ENCODE measurements around the gene ZNF638.

Gene ZNF638

GRCh38 chr2:71455741-71456569 is 124.4 kb downstream of the ZNF638 start:
- H3K27ac ChIP-seq (ENCODE audit: low read depth, low read length, severe bottlenecking) = peak overlapping the region; percentile 71

GRCh38 chr2:71456617-71457016 is 125.0 kb downstream of the ZNF638 start:
- WGBS, 2 experiments (ENCODE audit: insufficient coverage in 2 of 2) = 71 to 83% methylated on average over 1 of the region's 1 CpG
- Histone ChIP-seq H3K9me3 (ENCODE audit: control insufficient read depth, low read length) (no peaks in the 10 kb centered on the region), H3K27ac (ENCODE audit: low read depth, low read length, severe bottlenecking) (peak overlapping the region; percentile 71), H3K4me1 (ENCODE audit: control insufficient read depth, insufficient read depth, low read length, poor library complexity, severe bottlenecking) (peaks cover 56% of the 10 kb centered on the region), H3K4me3 (ENCODE audit: extremely low read depth, insufficient read depth, low read length, poor library complexity, severe bottlenecking) (no peak overlapping the region), H3K36me3 (ENCODE audit: control insufficient read depth, insufficient read depth, low read length) (no peaks in the 10 kb centered on the region)

More at GRCh38 chr2:71455741-71456569, 124.4 kb downstream of the ZNF638 start:
- WGBS, 2 experiments (ENCODE audit: insufficient coverage in 2 of 2) = 19 to 24% methylated on average over 4 to 6 of the region's 6 CpGs
- H3K9me3 ChIP-seq (ENCODE audit: control insufficient read depth, low read length) = no peaks in the 10 kb centered on the region
- H3K4me3 ChIP-seq (ENCODE audit: extremely low read depth, insufficient read depth, low read length, poor library complexity, severe bottlenecking) = no peak overlapping the region
- H3K4me1 ChIP-seq (ENCODE audit: control insufficient read depth, insufficient read depth, low read length, poor library complexity, severe bottlenecking) = peaks cover 56% of the 10 kb centered on the region
- no peaks in the 10 kb centered on the region for H3K36me3 ChIP-seq (ENCODE audit: control insufficient read depth, insufficient read depth, low read length)

GRCh38 chr2:71457123-71457915 is 125.7 kb downstream of the ZNF638 start:
- H3K4me1 ChIP-seq (ENCODE audit: control insufficient read depth, insufficient read depth, low read length, poor library complexity, severe bottlenecking) = peaks cover 56% of the 10 kb centered on the region
- H3K36me3 ChIP-seq (ENCODE audit: control insufficient read depth, insufficient read depth, low read length) = no peaks in the 10 kb centered on the region

GRCh38 chr2:71457923-71458322 is 126.3 kb downstream of the ZNF638 start:
- Histone ChIP-seq H3K4me3 (ENCODE audit: extremely low read depth, insufficient read depth, low read length, poor library complexity, severe bottlenecking) (no peak overlapping the region), H3K9me3 (ENCODE audit: control insufficient read depth, low read length) (peaks cover 2% of the 10 kb centered on the region), H3K36me3 (ENCODE audit: control insufficient read depth, insufficient read depth, low read length) (no peaks in the 10 kb centered on the region), H3K27ac (ENCODE audit: low read depth, low read length, severe bottlenecking) (no peak overlapping the region), H3K4me1 (ENCODE audit: control insufficient read depth, insufficient read depth, low read length, poor library complexity, severe bottlenecking) (peaks cover 53% of the 10 kb centered on the region)
- 93 to 95% methylated on average over 3 to 4 of the region's 4 CpGs for WGBS, 2 experiments (ENCODE audit: insufficient coverage in 2 of 2)

More at GRCh38 chr2:71457123-71457915, 125.7 kb downstream of the ZNF638 start:
- no peaks in the 10 kb centered on the region for H3K9me3 ChIP-seq (ENCODE audit: control insufficient read depth, low read length)
- no peak overlapping the region for H3K4me3 ChIP-seq (ENCODE audit: extremely low read depth, insufficient read depth, low read length, poor library complexity, severe bottlenecking)
- WGBS, 2 experiments (ENCODE audit: insufficient coverage in 2 of 2) = 89 to 95% methylated on average over 7 to 9 of the region's 9 CpGs
- no peak overlapping the region for H3K27ac ChIP-seq (ENCODE audit: low read depth, low read length, severe bottlenecking)

- 92 to 96% methylated on average over 5 to 6 of the region's 7 CpGs for WGBS, 2 experiments (ENCODE audit: insufficient coverage in 2 of 2)
- H3K36me3 ChIP-seq (ENCODE audit: control insufficient read depth, insufficient read depth, low read length) = no peaks in the 10 kb centered on the region
- H3K4me3 ChIP-seq (ENCODE audit: extremely low read depth, insufficient read depth, low read length, poor library complexity, severe bottlenecking) = no peak overlapping the region
- peaks cover 50% of the 10 kb centered on the region for H3K4me1 ChIP-seq (ENCODE audit: control insufficient read depth, insufficient read depth, low read length, poor library complexity, severe bottlenecking)
- peaks cover 4% of the 10 kb centered on the region for H3K9me3 ChIP-seq (ENCODE audit: control insufficient read depth, low read length)
- H3K27ac ChIP-seq (ENCODE audit: low read depth, low read length, severe bottlenecking) = peak overlapping the region; percentile 13
Measured at GRCh38 chr2:71458413-71459083, 127.0 kb downstream of the ZNF638 start.

- no peak overlapping the region for H3K27ac ChIP-seq (ENCODE audit: low read depth, low read length, severe bottlenecking)
- no peaks in the 10 kb centered on the region for H3K36me3 ChIP-seq (ENCODE audit: control insufficient read depth, insufficient read depth, low read length)
- H3K9me3 ChIP-seq (ENCODE audit: control insufficient read depth, low read length) = peaks cover 4% of the 10 kb centered on the region
- WGBS, 2 experiments (ENCODE audit: insufficient coverage in 2 of 2) = 100% methylated on average over 1 to 2 of the region's 2 CpGs
- peaks cover 46% of the 10 kb centered on the region for H3K4me1 ChIP-seq (ENCODE audit: control insufficient read depth, insufficient read depth, low read length, poor library complexity, severe bottlenecking)
- H3K4me3 ChIP-seq (ENCODE audit: extremely low read depth, insufficient read depth, low read length, poor library complexity, severe bottlenecking) = no peak overlapping the region
Measured at GRCh38 chr2:71459084-71459431, 127.5 kb downstream of the ZNF638 start.

GRCh38 chr2:71460056-71460455 is 128.5 kb downstream of the ZNF638 start:
- Histone ChIP-seq H3K4me1 (ENCODE audit: control insufficient read depth, insufficient read depth, low read length, poor library complexity, severe bottlenecking) (peaks cover 37% of the 10 kb centered on the region), H3K27ac (ENCODE audit: low read depth, low read length, severe bottlenecking) (no peak overlapping the region), H3K9me3 (ENCODE audit: control insufficient read depth, low read length) (peaks cover 4% of the 10 kb centered on the region), H3K36me3 (ENCODE audit: control insufficient read depth, insufficient read depth, low read length) (no peaks in the 10 kb centered on the region), H3K4me3 (ENCODE audit: extremely low read depth, insufficient read depth, low read length, poor library complexity, severe bottlenecking) (no peak overlapping the region)
- WGBS, 2 experiments (ENCODE audit: insufficient coverage in 2 of 2) = 90 to 98% methylated on average over 3 to 6 of the region's 6 CpGs

GRCh38 chr2:71460595-71461303 is 129.2 kb downstream of the ZNF638 start:
- peaks cover 4% of the 10 kb centered on the region for H3K9me3 ChIP-seq (ENCODE audit: control insufficient read depth, low read length)
- WGBS, 2 experiments (ENCODE audit: insufficient coverage in 2 of 2) = 44 to 47% methylated on average over 7 to 9 of the region's 9 CpGs
- no peak overlapping the region for H3K27ac ChIP-seq (ENCODE audit: low read depth, low read length, severe bottlenecking)
- no peaks in the 10 kb centered on the region for H3K36me3 ChIP-seq (ENCODE audit: control insufficient read depth, insufficient read depth, low read length)
- H3K4me1 ChIP-seq (ENCODE audit: control insufficient read depth, insufficient read depth, low read length, poor library complexity, severe bottlenecking) = peaks cover 30% of the 10 kb centered on the region
- no peak overlapping the region for H3K4me3 ChIP-seq (ENCODE audit: extremely low read depth, insufficient read depth, low read length, poor library complexity, severe bottlenecking)

- H3K4me3 ChIP-seq (ENCODE audit: extremely low read depth, insufficient read depth, low read length, poor library complexity, severe bottlenecking) = no peak overlapping the region
- H3K9me3 ChIP-seq (ENCODE audit: control insufficient read depth, low read length) = peaks cover 4% of the 10 kb centered on the region
- H3K4me1 ChIP-seq (ENCODE audit: control insufficient read depth, insufficient read depth, low read length, poor library complexity, severe bottlenecking) = peaks cover 28% of the 10 kb centered on the region
- H3K36me3 ChIP-seq (ENCODE audit: control insufficient read depth, insufficient read depth, low read length) = no peaks in the 10 kb centered on the region
- 71 to 92% methylated on average over 5 of the region's 5 CpGs for WGBS, 2 experiments (ENCODE audit: insufficient coverage in 2 of 2)
- H3K27ac ChIP-seq (ENCODE audit: low read depth, low read length, severe bottlenecking) = no peak overlapping the region
Measured at GRCh38 chr2:71461304-71461671, 129.7 kb downstream of the ZNF638 start.

GRCh38 chr2:71462056-71462605 is 130.5 kb downstream of the ZNF638 start:
- WGBS, 2 experiments (ENCODE audit: insufficient coverage in 2 of 2) = 86 to 95% methylated on average over 7 to 8 of the region's 8 CpGs
- Histone ChIP-seq H3K4me3 (ENCODE audit: extremely low read depth, insufficient read depth, low read length, poor library complexity, severe bottlenecking) (no peak overlapping the region), H3K4me1 (ENCODE audit: control insufficient read depth, insufficient read depth, low read length, poor library complexity, severe bottlenecking) (peaks cover 19% of the 10 kb centered on the region)

More at GRCh38 chr2:71462056-71462605, 130.5 kb downstream of the ZNF638 start:
- H3K27ac ChIP-seq (ENCODE audit: low read depth, low read length, severe bottlenecking) = no peak overlapping the region
- H3K9me3 ChIP-seq (ENCODE audit: control insufficient read depth, low read length) = peaks cover 4% of the 10 kb centered on the region
- H3K36me3 ChIP-seq (ENCODE audit: control insufficient read depth, insufficient read depth, low read length) = no peaks in the 10 kb centered on the region
